ENCODE data around the gene RPL13A.

Gene RPL13A

DNA sequence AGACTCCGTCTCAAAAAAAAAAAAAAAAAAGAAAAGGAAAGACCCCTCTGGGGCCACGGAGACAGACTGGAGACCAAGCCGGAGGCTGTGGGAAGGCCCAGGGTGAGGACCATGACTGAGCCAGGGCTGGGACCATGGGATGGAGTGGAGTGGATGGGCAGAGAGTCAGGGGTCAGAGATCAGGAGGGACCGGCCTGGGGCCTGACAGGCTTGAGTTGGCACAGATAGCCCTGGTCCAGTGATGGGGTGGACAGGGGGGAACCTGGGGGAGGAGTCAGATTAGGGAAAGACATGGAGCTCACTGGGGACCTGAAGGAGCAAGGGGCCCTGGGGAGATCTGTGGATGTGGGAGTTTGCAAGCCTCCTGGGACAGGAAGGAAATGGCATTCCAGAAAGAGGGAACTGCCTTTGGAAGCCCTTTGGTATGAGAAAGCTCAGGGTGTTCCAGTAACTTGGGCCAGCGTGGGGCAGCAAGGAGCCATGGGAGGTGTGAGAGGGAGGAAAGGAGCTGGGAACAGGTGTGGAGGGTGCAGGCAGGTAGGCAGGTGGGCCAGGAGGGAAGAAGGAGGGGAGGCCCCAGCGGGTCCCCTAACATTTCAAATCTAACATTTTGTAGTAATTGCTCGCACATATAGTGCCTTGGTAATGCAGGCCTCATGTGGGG, 6.3 kb upstream of the RPL13A start:
- DNase-seq (ENCODE audit: low read depth in 3 of 3): no peak

DNA sequence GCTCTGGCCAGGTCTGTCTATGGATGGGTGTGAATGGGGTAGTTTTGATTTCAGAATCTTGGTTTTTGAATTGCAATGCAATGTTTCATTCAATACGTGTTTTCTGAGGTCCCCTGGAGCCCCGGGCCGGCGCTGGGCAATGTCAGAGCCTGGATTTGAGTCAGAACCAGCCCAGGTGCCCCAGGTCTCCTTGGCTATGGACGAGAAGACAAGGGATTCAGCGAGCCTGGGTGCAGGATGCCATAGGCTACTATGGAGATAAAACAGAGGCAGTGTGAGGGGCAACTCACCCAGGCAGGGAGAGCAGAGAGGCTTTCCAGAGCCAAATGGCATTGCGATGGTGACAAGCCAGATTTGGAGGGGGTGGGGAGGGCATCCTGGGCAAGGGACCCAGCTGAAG, 1.2 kb upstream of the RPL13A start:
- no peak for DNase-seq (ENCODE audit: low read depth in 3 of 3)

DNA sequence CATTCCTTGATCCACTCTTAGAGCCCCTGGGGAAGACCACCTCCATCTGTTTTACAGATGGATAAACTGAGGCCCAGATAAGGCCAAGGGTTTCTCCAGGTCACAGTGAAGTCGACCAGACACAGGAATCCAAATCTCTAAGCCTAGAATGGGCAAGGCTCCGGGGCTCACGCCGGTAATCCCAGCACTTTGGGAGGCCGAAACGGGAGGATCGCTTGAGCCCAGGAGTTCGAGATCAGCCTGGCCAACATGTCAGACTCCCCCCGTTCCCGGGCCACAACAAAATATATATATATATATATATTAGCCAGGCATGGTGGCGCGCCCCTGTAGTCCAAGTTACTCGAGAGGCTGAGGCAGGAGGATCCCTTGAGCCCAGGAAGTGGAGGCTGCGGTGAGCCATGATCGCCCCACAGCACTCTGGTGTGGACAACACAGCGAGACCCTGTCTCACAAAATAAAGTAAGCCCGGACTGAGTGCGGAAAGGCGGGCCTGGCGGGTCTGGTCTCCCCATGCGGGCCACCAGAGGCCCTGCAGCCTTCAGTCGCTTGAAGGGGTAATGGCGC, 615 bp upstream of the RPL13A start:
- no peak for DNase-seq (ENCODE audit: low read depth in 3 of 3)

- DNase-seq (ENCODE audit: low read depth in 3 of 3): no peak
Observed at GRCh38 chr19:49488046-49488862, 846 bp downstream of the RPL13A start.

- DNase-seq (ENCODE audit: low read depth in 3 of 3): no peak
Observed at GRCh38 chr19:49488863-49489537, 1.6 kb downstream of the RPL13A start.

DNA sequence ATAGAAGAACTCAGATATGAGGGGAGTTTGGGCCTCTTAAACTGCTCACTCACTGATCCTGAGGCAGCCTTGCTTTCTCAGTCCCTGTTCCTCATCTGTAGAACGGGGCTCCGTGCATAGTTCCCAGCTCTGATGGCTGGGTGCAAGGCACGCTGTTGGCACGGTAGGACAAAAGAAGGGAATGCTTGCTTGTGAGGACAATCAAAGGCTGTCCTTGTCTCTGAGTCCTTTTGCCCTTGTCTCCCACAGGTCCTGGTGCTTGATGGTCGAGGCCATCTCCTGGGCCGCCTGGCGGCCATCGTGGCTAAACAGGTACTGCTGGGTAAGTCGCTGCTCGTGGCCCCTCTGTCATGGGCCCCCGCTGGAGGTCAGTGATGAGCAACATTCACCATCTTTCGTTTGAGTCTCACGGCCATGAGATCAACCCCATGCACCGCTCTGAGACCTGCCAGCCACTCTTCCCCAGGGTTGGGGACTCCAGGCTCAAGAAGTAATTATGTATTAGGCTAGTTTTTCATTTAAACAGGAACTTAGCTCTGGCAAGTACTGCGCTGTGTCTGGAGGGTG, 2.3 kb downstream of the RPL13A start:
- DNase-seq (ENCODE audit: low read depth in 3 of 3): no peak

- DNase-seq (ENCODE audit: low read depth in 3 of 3): no peak
Observed at GRCh38 chr19:49490287-49491029, 3.0 kb downstream of the RPL13A start.

DNA sequence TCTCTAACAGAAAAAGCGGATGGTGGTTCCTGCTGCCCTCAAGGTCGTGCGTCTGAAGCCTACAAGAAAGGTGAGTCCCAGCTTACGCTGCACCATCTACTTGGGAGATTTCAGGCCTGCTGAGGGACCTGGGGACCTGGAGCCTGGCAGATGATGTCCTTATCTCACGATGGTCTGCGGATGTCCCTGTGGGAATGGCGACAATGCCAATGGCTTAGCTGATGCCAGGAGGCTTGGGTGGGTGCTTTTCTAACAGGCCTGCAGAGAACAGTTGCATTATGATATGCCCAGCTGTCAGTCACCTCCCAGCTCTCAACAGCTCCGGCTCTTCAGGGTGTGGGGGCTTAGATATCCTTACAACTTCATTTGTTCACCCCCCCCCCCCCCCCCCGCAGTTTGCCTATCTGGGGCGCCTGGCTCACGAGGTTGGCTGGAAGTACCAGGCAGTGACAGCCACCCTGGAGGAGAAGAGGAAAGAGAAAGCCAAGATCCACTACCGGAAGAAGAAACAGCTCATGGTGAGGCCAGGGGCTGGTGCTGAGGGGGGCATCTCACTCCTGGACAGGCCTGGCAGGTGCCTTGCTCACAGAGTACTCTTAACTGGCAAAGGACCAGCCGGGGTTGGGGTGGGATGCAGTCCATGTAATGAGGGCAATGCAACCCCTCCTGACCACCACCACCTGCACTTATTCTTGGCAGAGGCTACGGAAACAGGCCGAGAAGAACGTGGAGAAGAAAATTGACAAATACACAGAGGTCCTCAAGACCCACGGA, 3.8 kb downstream of the RPL13A start:
- no peak for DNase-seq (ENCODE audit: low read depth in 3 of 3)

- DNase-seq (ENCODE audit: low read depth in 3 of 3): no peak
Observed at GRCh38 chr19:49491804-49492572, 4.6 kb downstream of the RPL13A start.

- no peak for DNase-seq (ENCODE audit: low read depth in 3 of 3)
Observed at GRCh38 chr19:49492573-49493405, 5.4 kb downstream of the RPL13A start.

GRCh38 chr19:49496574-49497008, 9.2 kb downstream of the RPL13A start:
- DNase-seq (ENCODE audit: low read depth in 3 of 3): no peak

DNA sequence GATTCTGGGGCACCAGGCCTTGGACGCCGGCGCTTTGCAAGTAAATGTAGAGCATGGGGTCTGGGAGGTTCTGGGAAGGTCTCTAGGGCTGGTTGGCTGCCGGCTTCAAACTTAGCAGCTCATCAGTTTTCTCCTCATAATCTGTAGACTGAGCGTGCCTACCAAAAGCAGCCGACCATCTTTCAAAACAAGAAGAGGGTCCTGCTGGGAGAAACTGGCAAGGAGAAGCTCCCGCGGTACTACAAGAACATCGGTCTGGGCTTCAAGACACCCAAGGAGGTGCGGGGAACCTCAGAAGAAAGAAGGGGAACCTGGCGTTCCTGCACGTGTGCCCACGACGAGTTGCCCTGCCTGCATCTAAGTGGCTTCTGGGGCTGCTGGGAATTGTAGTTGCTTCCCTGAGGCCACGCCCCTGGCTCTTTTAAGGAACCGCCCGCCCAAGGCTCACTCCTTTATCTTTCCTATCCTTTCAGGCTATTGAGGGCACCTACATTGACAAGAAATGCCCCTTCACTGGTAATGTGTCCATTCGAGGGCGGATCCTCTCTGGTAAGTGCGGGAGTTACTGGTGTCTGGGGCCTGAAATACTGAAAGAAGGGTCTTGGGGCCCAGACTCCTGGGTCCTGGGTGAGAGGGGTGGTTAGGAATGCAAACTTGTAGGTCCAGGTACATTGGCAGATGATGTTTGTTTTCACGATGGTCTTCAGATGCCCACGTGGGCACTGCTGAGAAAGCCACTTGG, 9.8 kb downstream of the RPL13A start:
- DNase-seq (ENCODE audit: low read depth in 3 of 3): peak in 2 of 3 experiments; percentile 53 to 58

GRCh38 chr19:49497789-49498103, 10.3 kb downstream of the RPL13A start:
- DNase-seq (ENCODE audit: low read depth in 3 of 3): no peak

DNA sequence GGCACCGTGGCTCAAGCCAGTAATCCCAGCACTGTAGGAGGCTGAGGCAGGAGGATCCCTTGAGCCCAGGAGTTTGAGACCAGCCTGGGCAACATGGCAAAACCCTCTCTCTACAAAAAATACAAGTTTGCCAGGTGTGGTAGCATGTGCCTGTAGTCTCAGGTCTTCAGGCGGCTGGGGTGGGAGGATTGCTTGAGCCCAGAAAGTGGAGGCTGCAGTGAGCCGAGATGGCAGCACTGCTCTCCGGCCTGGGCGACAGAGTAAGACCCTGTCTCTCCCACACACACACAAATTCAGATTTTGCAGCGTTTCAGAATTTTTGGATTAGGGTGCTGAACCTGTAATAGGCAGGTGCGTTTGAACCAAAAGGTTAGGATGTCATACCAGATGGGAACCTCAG, 11.1 kb downstream of the RPL13A start:
- DNase-seq (ENCODE audit: low read depth in 3 of 3): no peak

- DNase-seq (ENCODE audit: low read depth in 3 of 3): no peak
Observed at GRCh38 chr19:49499030-49499670, 11.7 kb downstream of the RPL13A start.

DNA sequence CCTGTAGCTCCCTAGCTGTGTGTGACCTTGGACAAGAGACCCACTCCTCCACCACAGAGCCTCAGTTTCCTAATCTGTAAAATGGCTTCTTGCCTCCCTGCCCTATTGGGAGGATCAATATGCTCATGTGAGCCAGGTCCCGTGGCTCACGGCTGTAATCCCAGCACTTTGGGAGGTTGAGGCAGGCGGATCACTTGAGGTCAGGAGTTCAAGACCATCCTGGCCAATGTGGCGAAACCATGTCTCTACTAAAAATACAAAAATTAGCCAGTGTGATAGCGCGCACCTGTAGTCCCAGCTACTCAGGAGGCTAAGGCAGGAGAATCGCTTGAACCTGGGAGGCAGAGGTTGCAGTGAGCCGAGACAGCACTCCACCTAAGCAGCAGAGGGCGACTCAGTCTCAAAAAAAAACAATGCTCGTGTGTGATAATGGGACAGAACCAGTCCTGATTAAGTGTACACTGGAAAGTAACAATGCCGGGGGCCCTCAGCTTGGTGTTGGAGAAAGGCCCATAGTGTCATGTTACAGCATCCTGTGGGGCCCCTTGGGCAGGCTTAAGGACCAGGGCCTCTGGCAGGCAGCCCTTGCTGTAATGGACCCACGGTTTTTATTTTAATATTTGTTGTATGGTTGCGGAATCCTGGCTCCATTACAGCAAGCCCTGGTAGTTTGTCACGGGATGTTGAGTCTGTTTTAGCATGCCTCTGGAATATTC, 15.6 kb downstream of the RPL13A start:
- DNase-seq (ENCODE audit: low read depth in 3 of 3): no peak

- DNase-seq (ENCODE audit: low read depth in 3 of 3): no peak
Observed at GRCh38 chr19:49503582-49503962, 16.2 kb downstream of the RPL13A start.

All from stimulated activated CD4-positive, alpha-beta T cell treated with anti-CD3 and anti-CD28 coated beads, TNF-alpha, amount 100 ng/mL, for 4 hours (primary cell).